Measurements from ENCODE around the gene DNAJC18. TPM values are rescaled to one million over a fixed set of nuclear protein-coding genes. Genes with fewer than 3 reads are reported as not detected.
A peak's percentile ranks its signal among the peaks of the same experiment; 100 is the strongest.

The DNAJC18 gene
- total RNA-seq, 4 donors from 2014 or later: 0.35 to 23.9 (median 3.4) TPM

DNA sequence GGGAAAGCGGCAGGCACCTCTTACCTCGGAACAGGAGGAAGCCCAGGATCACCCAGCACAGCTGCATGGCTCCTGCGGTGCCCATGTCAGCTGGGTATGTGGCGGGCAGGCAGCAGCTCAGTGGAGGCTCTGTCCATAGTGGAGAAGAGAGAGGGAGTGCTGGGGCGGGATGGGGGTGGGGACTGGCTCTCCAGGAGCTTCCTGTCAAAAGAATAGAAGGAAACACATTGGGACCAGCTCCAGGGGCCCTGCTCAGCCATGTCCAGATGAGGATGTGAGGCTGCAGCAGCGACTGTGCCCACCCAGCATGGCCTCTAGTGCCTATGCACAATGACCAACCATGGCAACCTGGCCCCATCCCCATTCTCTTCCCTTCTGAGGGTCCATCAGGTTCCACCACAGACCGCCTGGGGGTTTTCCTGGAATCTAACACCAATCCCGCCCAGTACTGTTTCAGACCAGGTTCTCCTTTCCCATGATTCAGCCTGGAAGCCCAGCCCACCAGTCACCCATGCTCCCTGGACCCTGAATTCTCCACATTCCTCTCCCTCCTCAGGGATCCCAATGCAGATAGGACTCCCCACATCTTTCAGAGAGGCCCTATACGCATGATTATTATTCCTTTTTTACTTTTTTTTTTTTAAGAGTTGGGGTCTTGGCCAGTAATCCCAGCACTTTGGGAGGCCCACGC lies 23.4 kb upstream of the DNAJC18 start, which contains the start of gene ECSCR:
Gene ECSCR (minus strand): TSS at position 158 of the 691 bp plus-strand sequence. CDS start 73 bp downstream, at position 85.
- Histone ChIP-seq H3K9me3 (no peaks in the 10 kb centered on the region), H3K27ac (peak within 1 kb of the TSS in 2 of 4 donors; percentile 22 to 54), H3K4me3 (peak within 1 kb of the TSS in 2 of 4 donors; percentile 21 to 24), H3K36me3 (no peaks in the 10 kb centered on the region), H3K4me1 (peaks cover 0 to 16% (median 8%) of the 10 kb centered on the region in 4 donors), H3K27me3 (no peaks in the 10 kb centered on the region)
- TF ChIP-seq, protein P1, sequence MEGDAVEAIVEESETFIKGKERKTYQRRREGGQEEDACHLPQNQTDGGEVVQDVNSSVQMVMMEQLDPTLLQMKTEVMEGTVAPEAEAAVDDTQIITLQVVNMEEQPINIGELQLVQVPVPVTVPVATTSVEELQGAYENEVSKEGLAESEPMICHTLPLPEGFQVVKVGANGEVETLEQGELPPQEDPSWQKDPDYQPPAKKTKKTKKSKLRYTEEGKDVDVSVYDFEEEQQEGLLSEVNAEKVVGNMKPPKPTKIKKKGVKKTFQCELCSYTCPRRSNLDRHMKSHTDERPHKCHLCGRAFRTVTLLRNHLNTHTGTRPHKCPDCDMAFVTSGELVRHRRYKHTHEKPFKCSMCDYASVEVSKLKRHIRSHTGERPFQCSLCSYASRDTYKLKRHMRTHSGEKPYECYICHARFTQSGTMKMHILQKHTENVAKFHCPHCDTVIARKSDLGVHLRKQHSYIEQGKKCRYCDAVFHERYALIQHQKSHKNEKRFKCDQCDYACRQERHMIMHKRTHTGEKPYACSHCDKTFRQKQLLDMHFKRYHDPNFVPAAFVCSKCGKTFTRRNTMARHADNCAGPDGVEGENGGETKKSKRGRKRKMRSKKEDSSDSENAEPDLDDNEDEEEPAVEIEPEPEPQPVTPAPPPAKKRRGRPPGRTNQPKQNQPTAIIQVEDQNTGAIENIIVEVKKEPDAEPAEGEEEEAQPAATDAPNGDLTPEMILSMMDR (IDR thresholded peaks at IDR 0.05): no peak
- no peak for TF ChIP-seq POLR2A (IDR thresholded peaks at IDR 0.05)
- DNase-seq: no peak

DNA sequence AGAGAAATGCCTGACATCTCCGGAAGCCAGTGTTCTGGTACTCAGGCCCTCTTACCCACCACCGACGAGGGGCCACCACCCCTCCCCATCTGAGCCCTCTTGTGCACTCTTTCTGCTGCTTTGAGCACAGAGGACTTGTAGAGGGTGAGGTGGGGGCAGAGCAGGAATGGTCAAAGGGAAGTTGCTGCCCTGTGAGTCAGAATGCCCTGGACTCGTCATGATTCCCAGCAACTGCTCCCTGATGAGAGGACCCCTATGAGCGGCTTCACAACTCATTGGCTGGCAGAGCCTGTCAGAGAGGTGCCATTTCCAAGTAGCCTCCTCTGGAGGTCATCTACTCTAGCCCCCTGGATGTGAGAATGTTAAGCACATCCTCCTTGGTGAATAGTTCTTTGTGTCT lies 22.4 kb upstream of the DNAJC18 start:
- no peak for DNase-seq
- Histone ChIP-seq H3K36me3 (no peaks in the 10 kb centered on the region), H3K4me1 (peaks cover 0 to 16% (median 8%) of the 10 kb centered on the region in 4 donors), H3K27me3 (no peaks in the 10 kb centered on the region), H3K4me3 (peak overlapping the region in 2 of 4 donors; percentile 21 to 24), H3K9me3 (no peaks in the 10 kb centered on the region), H3K27ac (peak overlapping the region in 2 of 4 donors; percentile 22 to 54)
- no peak for TF ChIP-seq POLR2A (IDR thresholded peaks at IDR 0.05)
- TF ChIP-seq, protein P1 (IDR thresholded peaks at IDR 0.05): no peak

GRCh38 chr5:139461176-139461575 lies 21.9 kb upstream of the DNAJC18 start:
- no peaks in the 10 kb centered on the region for H3K36me3 ChIP-seq
- H3K4me3 ChIP-seq: peak overlapping the region in 1 of 4 donors; percentile 24
- H3K4me1 ChIP-seq: peaks cover 0 to 16% (median 8%) of the 10 kb centered on the region in 4 donors
- H3K27me3 ChIP-seq: no peaks in the 10 kb centered on the region
- TF ChIP-seq, protein P1 (IDR thresholded peaks at IDR 0.05): no peak
- no peak for TF ChIP-seq POLR2A (IDR thresholded peaks at IDR 0.05)
- no peaks in the 10 kb centered on the region for H3K9me3 ChIP-seq
- peak overlapping the region in 2 of 4 donors; percentile 22 to 54 for H3K27ac ChIP-seq
- DNase-seq: no peak

GRCh38 chr5:139460455-139460854 lies 21.1 kb upstream of the DNAJC18 start:
- TF ChIP-seq, protein P1 (IDR thresholded peaks at IDR 0.05): no peak
- no peak for TF ChIP-seq POLR2A (IDR thresholded peaks at IDR 0.05)
- Histone ChIP-seq H3K4me1 (peaks cover 0 to 16% (median 8%) of the 10 kb centered on the region in 4 donors), H3K27me3 (no peaks in the 10 kb centered on the region), H3K4me3 (no peak overlapping the region), H3K9me3 (no peaks in the 10 kb centered on the region), H3K27ac (peak overlapping the region in 2 of 4 donors; percentile 17 to 59), H3K36me3 (no peaks in the 10 kb centered on the region)
- DNase-seq: no peak

DNA sequence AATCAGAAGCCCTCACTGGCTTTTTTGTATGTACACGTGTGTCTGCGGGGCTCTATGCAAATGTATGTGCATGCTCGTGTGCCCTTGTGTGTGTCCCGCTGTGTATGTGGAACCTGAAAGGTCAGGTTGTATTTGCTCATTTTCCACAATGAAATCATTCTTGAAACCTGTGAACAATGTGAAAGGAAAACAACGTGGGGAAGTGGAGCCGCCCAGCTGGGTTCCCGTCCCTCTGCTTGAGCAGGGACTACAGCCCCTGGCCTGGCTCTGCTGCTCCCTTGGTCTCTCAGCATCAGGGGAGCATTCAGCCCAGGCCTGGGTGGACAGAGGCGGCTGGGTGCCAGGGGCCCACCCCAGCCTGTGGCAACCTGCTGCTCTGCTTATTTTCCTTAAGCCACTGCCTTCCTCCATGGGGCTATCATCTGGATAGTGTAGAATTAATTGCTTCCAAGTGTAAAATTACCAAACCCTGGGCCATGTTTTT lies 20.2 kb upstream of the DNAJC18 start:
- H3K36me3 ChIP-seq: no peaks in the 10 kb centered on the region
- peak overlapping the region; percentile 30 to 69 (median 62) for H3K27ac ChIP-seq
- H3K4me3 ChIP-seq: no peak overlapping the region
- H3K9me3 ChIP-seq: no peaks in the 10 kb centered on the region
- H3K4me1 ChIP-seq: peaks cover 0 to 16% (median 8%) of the 10 kb centered on the region in 4 donors
- TF ChIP-seq, protein P1 (IDR thresholded peaks at IDR 0.05): no peak
- TF ChIP-seq POLR2A (IDR thresholded peaks at IDR 0.05): no peak
- DNase-seq: no peak
- H3K27me3 ChIP-seq: no peaks in the 10 kb centered on the region
